T1000 (cell line): Measurements from ENCODE around the gene RHEX.

Experiments used
- DNase-seq: peaks from one replicate; lab custom pipeline; 2025; ENCODE audit warnings: mixed read lengths; lab: John Stamatoyannopoulos, UW

The RHEX gene

DNA sequence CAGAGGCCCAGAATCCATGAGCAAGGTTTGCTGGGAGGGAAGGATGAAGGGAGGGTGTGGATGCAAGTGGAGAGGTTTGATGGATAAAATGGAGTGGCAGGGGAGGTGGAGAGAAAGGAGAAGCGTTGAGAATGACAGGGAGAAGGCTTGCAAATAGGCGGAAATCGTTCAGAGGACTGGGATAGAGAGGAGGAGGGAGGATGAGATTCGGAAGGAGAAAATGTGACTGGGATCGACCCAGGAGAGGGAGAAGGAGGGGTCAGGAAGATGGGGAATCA lies 63.8 kb downstream of the RHEX start:
- DNase-seq, result no peak

DNA sequence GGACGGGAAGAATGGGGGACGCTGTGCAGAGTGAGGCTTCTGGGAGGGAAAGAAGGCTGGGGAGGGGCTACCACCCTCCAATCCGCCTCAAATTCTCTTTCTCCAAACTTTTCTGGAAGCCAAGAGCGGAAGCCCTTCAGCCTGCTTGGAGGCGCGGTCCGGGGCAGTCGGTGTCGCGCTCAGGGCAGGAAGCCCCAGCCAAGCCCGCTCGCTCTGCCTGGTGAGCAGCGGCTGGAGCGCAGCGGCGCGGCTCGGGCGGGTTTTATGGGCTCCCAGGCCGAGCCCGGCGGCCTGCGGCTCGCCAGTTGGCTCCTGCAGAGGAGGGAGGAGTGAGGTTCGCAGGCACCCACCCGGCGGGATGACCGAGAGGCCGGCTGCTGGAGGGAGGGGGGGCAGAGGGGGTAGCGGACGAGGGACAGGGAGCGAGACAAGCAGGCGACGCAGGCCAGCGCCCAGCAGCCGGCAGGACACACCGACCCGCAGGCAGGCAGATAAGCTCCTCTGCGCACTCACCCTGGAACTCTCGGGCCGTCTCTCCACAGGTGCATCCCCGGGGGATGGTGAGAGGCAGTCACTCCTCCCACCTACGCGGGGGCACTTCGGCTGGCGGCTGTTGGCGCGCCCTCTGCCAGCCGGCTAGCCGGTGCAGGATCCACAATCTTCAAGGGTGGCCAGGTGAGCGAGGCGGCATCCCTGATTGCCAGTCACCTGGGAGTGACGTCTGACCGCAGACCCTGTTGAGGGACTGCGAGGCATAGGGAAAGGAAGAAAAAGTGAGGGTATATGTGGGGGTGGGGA lies 64.4 kb downstream of the RHEX start, which contains the start of gene AVPR1B:
Gene AVPR1B, minus strand, starts transcription at position 238 of the 798 bp plus-strand sequence. CDS start 498 bp downstream, outside the sequence.
- no peak for DNase-seq

DNA sequence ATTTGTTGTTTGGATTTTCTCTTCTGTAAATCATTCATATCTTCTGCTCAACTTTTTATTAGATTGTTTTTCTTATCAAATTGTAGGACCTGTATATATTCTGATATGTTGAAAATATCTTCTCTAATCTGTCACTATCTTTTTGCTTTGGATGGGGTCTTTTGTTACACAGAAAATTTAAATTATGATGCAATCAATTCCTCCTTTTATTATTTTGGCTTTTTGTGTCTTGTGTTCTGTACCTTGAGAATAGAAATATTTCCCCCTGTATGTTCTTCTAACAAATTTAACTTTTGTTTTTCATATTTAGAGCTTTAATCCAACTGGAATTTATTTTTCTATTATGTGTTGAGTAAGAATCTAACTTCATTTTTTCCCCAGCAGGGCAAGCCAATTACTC lies 67.4 kb downstream of the RHEX start:
- no peak for DNase-seq

DNA sequence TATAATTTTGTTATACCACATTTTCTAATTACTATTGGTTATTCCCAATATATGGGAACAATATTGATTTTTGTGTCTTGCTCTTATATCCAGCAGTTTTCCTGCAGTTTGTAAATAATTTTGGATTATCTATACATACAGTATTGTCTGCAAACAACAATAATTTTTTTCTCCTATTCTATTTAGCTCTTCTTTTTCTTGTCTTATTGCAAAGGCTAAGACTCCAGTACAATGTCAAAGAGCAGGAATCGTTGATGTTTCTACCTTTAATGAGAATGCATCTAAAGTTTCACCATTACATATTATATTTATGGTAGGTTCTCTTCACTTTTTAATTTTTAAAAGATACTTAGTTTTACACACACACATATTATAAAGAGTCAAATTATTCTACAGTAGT lies 68.3 kb downstream of the RHEX start:
- no peak for DNase-seq

DNA sequence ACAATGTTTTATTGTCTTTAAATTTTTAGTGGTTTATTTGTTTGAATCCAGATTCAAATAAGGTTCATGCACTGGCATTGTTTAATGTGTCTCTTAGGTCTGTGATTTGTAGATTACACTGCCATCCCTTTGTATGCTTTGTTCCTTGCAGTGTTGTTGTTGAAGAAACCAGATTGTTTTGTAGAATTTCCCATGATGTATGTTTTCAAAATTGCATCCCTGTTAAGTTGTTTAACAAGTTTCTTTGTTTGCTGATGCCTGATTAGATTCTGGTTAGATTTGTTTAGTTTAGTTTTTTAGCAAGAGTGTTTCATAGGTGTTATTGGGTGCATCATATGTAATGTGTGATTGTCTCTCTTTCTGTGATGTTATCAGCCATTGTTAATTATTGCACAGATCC lies 69.7 kb downstream of the RHEX start:
- DNase-seq, result no peak

DNA sequence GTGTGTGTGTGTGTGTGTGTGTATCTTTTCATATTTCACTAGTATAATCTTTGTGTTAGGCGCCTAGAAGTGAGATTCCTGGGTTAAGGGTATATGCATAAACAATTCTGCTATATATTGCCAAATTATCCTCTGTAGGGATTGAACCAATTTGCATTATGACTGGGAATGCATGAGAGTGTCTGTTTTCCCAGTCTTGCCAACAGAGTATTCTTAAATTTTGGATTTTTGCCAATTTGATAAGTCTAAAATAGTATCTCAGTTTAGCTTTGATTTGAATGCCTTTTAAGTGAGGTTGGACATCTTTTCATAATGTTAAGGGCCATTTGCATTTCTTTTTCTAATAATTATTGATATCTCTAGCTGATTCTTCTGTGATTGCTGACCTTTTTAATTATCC lies 72.4 kb downstream of the RHEX start:
- no peak for DNase-seq

DNA sequence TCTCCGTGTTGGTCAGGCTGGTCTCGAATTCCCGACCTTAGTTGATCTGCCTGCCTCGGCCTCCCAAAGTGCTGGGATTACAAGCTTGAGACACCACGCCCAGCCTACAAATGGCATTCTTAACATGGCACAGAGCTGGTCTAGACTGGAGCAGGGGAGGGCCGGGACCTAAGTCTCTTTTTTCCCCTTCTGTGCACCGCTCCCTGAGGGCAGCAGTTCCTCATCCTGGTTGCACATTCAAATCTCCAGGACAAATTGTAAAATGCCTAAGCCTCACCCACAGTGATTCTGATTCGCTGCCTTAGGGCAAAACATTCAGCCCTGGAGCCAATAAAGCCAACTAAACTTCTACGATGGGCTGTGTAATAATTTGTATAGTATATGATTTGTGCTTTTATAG lies 74.4 kb downstream of the RHEX start:
- DNase-seq, result no peak

DNA sequence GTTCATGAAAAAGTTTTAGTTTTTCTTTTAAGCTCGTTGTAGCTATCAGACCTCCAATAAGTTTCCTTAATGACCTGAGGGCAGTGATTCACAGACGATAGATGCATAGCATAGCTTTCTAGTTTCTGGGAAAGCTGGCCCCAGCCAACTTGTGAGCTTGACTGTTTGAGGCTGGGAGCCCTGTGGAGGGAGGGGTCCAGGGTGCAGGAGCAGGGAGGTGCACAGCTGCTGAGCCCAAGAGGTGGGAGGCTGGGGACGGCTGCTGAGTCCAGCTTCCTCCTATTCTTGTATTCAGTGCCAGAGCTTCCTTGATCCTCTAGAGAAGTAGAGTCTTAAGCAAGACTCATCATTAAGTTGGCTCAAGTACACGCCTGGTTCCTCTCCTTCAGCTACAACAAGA lies 75.2 kb downstream of the RHEX start:
- DNase-seq, result no peak

DNA sequence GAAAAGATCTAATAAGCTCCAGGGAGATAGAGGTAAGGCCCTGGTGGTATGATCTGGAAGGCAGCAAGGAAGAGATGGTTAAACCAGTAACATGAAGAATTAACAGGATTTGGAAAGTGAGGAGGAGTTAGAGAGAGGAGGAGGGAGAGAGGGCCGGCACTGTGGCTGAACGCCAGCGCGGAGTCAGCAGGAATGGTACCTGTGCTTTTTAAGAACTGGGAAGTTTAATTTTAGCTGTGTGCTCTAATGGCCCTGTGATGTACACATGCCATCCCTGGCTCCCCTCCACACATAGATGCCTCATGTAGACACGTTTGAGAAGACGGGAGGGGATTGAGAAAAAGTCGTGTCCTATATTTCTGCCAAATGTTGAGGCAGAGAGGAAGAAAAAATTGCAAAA lies 78.1 kb downstream of the RHEX start:
- no peak for DNase-seq

DNA sequence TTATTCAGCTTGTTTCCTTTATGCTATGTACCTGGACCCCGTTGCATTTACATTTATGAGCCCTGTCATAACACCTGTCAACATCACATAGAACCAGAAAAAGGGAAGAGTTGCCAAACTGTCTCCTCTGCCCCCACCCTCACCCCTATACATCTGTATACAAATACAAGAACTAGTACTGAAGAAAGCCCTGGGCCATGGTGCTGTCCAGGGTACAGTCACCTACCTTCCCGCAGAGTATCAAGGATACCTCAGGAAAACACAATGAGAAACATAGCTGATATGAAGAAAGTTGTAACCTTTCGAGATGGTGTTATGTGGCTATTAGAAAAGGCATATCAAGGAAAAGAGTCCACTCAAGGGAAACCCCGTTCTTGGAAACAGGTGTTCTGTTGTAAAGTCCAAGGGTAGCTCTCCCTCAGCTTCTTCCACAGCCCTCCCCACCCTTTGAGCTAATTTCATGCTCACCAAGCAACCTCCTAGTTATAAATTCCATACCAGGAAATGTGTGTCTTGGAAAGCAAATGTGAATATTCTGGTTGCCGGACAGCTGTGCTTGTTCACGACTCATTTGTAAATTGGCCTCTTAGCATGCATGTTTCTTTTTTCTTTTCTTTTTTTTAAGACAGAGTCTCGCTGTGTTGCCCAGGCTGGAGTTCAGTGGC lies 80.9 kb downstream of the RHEX start:
- DNase-seq, result no peak

DNA sequence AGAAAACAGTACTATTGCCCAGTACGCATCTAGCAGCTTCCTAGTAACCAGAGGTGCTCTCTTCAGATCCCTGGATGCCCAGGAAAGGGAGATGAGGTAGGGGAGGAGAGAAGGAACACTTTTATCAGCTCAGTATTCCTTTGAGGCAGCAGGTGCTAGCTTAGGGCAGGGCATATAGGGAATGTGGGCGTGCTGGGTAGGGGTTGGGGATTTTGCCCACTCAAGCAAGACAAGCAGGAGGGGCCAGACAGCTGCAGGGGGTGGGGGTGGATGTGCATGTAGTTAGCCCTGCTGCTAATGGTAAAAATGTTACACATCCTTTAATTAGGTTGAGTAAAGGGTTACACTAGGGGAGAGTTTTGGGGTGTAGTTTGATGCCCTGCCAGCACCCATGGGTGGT lies 82.3 kb downstream of the RHEX start:
- no peak for DNase-seq

DNA sequence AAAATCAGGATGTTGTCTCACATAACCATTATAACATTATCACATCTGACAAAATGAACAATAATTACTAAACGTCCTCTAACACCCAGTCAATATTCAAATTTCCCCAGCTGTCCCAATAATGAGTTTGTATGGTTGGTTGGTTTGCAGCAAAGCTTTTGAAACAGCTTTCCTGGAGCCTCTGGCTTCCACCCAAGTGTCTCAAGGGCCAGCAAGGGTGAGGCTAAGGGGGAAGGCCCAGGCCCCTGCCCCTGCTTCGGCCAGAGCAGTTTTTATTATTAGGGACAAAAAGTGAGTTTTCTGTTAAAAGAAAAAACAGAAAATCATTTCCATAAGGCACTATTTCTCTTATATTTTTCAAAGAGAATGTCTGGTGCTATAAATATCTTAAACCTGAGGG lies 83.3 kb downstream of the RHEX start:
- DNase-seq, result no peak

DNA sequence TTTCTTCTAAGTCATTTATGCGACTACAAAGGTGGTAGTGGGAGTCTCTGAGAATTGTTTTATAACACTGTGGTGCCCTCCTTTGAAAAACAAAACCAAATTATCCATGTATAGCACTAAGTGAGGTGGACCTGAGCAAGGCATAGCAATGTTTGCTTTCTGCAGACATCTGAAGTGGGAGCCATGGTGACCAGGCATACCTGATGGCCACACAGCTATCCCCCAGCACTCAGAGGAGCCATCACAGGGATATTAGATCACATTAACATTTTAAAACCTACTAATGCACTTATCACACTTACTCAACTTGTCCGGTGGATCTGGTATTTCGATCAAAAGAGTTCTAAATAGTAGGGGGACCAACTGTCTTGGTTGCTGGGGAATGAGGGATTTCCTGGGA lies 89.0 kb downstream of the RHEX start:
- no peak for DNase-seq

DNA sequence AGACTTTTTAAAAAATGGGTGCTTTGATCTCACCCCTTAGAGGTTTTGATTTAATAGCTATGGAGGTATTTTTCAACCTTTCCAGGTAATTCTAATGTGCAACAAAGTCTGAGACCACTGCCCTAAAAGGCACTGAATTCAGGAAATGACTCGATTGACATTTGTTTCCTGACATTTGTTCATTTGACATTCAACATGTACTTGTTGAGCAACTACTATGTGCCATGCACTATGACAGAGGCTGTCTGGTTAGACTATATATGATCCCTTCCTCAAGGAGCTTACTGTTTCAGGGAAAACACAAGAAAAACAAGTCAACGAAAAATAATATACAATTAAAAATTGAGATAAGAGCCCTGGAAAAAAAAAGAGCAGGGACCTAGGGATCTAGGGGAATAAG lies 89.8 kb downstream of the RHEX start:
- no peak for DNase-seq

DNA sequence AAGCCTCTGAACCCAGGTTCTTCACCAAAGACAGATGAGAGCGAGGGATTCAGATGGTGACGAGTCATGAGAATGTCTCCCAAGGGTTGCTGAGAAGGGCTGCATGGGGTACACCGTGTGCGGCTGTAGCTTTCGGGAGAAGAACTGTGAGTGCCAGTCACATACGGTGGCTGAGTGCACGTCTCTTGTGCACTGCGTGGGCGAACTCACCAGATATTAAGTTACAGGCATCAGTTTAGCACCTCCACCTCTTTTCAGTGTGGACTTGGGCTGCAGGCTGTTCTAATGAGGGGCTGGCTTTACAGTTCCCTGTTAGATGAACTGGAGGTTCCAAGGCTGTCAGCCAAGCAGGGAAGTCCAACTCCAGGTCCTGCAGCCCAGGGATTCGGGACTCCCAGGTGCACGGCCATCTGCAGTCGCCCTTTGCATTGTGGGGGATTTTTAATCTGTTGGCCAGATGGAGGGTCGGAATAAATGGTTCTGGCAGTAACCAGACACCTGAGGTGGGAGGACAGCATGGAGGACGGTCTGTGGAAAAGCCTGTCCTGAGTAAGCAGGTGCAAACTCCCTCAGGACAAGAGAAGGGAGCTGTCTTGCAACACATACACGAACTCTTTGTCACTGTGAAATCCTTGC lies 90.7 kb downstream of the RHEX start:
- DNase-seq, result no peak

DNA sequence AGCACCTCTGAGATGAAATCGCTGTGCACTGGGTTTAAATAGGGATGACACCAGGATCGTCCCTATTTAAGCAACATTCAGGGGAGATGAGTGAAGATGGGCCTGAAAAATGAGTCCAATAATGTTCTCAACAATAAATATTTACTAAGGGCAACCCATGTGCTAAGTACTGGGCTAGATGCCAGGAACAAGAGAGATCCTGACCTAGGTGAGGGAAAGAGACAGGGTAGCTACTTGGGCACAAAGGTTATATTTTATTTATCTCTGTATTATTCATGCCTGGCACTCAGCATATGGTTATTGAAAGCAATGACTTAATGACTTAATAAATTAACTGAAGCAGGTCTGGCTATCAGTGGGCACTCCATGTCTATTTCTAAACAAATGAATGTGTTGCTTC lies 91.6 kb downstream of the RHEX start:
- DNase-seq, result no peak

DNA sequence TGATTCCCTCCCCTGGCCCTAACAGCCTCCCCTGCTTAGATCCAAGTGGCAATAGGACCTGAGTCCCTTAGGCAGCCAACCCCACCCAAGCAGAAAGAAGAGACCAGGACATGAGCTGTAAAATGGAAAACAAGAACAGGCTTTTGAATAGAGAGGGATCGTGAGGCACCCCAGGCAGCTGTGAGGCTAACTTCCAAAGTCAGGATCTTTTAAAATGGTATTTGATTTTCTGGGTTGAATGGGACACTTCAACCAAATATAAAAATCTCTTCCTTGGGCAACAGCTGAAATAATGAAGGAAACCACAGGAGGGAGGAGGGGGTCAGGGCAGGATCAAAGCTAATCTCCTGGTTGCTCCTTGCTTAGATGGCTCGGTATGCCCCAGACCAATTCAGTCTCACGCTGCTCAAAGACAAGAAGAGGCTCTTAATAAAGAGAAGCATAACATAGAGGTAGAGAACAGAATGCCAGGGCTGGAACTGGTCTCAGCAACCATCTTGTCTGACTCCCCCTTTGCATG lies 92.9 kb downstream of the RHEX start:
- no peak for DNase-seq
